ENCODE data around the gene ACO2. TPM values are rescaled to one million over a fixed set of nuclear protein-coding genes. Genes with fewer than 3 reads are reported as not detected.

ACO2 gene
- total and polyA plus RNA-seq, 12 donors, result 180 to 1,020 (median 893) TPM

GRCh38 chr22:41517172-41518047 is 48.5 kb downstream of the ACO2 start:
- WGBS, 2 donors, result 46 to 54% methylated on average over 22 of the region's 22 CpGs

GRCh38 chr22:41518048-41518347 is 49.1 kb downstream of the ACO2 start:
- Histone ChIP-seq H3K27ac (peak overlapping the region in 7 of 10 donors; percentile 23 to 70 (median 39)), H3K36me3 (peaks cover 0 to 89% (median 37%) of the 10 kb centered on the region in 9 donors), H3K27me3 (no peaks in the 10 kb centered on the region), H3K4me1 (peaks cover 0 to 62% (median 26%) of the 10 kb centered on the region in 9 donors), H3K9me3 (no peaks in the 10 kb centered on the region), H3K4me3 (no peak overlapping the region)
- TF ChIP-seq CTCF (IDR thresholded peaks at IDR 0.05), result peak in 1 of 9 donors; percentile 1
- WGBS, 2 donors, result 52 to 66% methylated on average over 7 of the region's 7 CpGs
- intact Hi-C loops (cut with DNase I), result loop anchor here in 7 of 10 donors (2.0 to 5.0 kb wide), 4 partner anchors 46 to 116 kb away; partner anchors contain the start of genes ACO2 (in 1 of the 7) and PHF5A (in 1 of the 7)
- no peak for DNase-seq
- ATAC-seq, result no peak

More at GRCh38 chr22:41517172-41518047, 48.5 kb downstream of the ACO2 start:
- DNase-seq, result peak; percentile 61 to 76
- Histone ChIP-seq H3K4me1 (peaks cover 1 to 62% (median 26%) of the 10 kb centered on the region in 9 donors), H3K4me3 (no peak overlapping the region), H3K27me3 (no peaks in the 10 kb centered on the region), H3K36me3 (peaks cover 0 to 89% (median 43%) of the 10 kb centered on the region in 9 donors), H3K27ac (peak overlapping the region in 8 of 10 donors; percentile 19 to 70 (median 46)), H3K9me3 (no peaks in the 10 kb centered on the region)
- ATAC-seq, result peak in 7 of 8 donors; percentile 21 to 60 (median 32)
- intact Hi-C loops (cut with DNase I), result loop anchor here (1.0 to 5.0 kb wide), 7 partner anchors 45 to 115 kb away; partner anchors contain the start of genes ACO2 (in 1 of the 10) and PHF5A (in 1 of the 10)
- TF ChIP-seq CTCF (IDR thresholded peaks at IDR 0.05), result peak; percentile 81 to 94 (median 89)

GRCh38 chr22:41521126-41521525 is 52.2 kb downstream of the ACO2 start:
- Histone ChIP-seq H3K36me3 (peaks cover 0 to 88% (median 26%) of the 10 kb centered on the region in 9 donors), H3K4me1 (peaks cover 27 to 75% (median 49%) of the 10 kb centered on the region in 9 donors), H3K27me3 (no peaks in the 10 kb centered on the region), H3K27ac (peak overlapping the region in 4 of 10 donors; percentile 26 to 90 (median 86)), H3K4me3 (no peak overlapping the region), H3K9me3 (no peaks in the 10 kb centered on the region)
- intact Hi-C loops (cut with DNase I), result loop anchor here in 2 of 10 donors (10.0 kb wide), 1 partner anchor 46 kb away; no protein-coding TSS in a partner anchor
- WGBS, 2 donors, result 59 to 62% methylated on average over 3 of the region's 3 CpGs
- peak in 1 of 8 donors; percentile 40 for ATAC-seq
- TF ChIP-seq CTCF (IDR thresholded peaks at IDR 0.05), result no peak
- no peak for DNase-seq

- Histone ChIP-seq H3K4me1 (peaks cover 32 to 75% (median 53%) of the 10 kb centered on the region in 9 donors), H3K4me3 (no peak overlapping the region), H3K27ac (peak overlapping the region; percentile 71 to 90 (median 84)), H3K36me3 (peaks cover under 1 to 88% (median 40%) of the 10 kb centered on the region in 9 donors), H3K27me3 (no peaks in the 10 kb centered on the region), H3K9me3 (no peaks in the 10 kb centered on the region)
- DNase-seq (no peak), ATAC-seq (no peak)
- TF ChIP-seq CTCF (IDR thresholded peaks at IDR 0.05), result no peak
- 88 to 91% methylated on average over 9 of the region's 9 CpGs for WGBS, 2 donors
- intact Hi-C loops (cut with DNase I), result loop anchor here in 2 of 10 donors (10.0 kb wide), 1 partner anchor 48 kb away; no protein-coding TSS in a partner anchor
These were observed 53.9 kb downstream of the ACO2 start for GRCh38 chr22:41522813-41523212.
